ENCODE measurements around the gene CHMP3. TPM values are rescaled to one million over a fixed set of nuclear protein-coding genes. Genes with fewer than 3 reads are reported as not detected.
"Not testable (repeated sequence)": the region's sequence is repeated elsewhere in the genome, so short reads cannot be mapped to it uniquely, and the experiment has no call there.

The CHMP3 gene
- total RNA-seq, 3 donors from 2014 or later, result 45.4 to 50.2 (median 48.3) TPM

DNA sequence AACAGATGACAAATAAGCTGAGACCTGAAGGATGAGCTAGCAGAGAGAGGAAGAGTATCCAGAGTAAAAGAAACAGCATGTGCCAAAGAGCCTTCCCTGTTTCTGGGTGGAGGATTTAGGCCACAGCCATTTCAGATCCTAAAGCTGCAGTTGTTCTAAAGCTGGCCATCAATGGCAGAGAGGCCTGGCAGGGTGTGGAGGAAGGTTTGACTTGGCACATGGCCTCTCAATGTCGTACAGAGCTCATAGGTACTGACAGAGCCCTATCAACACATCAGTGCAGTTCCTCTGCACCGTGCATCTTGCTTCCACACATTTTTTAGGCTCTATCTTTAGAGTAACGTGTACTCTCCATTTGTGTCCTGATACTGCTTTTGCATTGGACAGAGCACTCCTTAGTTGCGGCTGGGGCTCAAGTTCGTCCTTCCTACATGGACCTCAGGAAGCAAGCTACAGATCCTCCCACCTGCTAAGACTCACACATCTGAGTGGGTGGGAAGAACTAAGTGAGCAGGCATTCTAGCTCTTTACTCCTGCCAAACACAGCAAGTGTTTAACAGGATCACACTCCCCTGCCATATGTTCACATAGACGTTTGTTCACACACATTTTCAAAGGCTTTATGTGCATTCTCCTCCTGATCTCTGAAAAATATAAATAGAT is 3.0 kb upstream of the CHMP3 start:
- H3K4me3 Mint-ChIP-seq, result no peak overlapping the region
- DNase-seq (no peak), ATAC-seq (no peak)
- H3K27me3 Mint-ChIP-seq (ENCODE audit: low read depth), result no peaks in the 10 kb centered on the region
- H3K36me3 Mint-ChIP-seq (ENCODE audit: insufficient read depth), result peaks cover 6% of the 10 kb centered on the region
- H3K9me3 Mint-ChIP-seq, result no peaks in the 10 kb centered on the region
- peaks cover 24% of the 10 kb centered on the region for H3K4me1 Mint-ChIP-seq (ENCODE audit: low read depth)

GRCh38 chr2:86563650-86564061 is 413 bp upstream of the CHMP3 start:
- peaks cover 8% of the 10 kb centered on the region for H3K36me3 Mint-ChIP-seq (ENCODE audit: insufficient read depth)
- ATAC-seq, result no peak
- H3K27me3 Mint-ChIP-seq (ENCODE audit: low read depth), result no peaks in the 10 kb centered on the region
- no peaks in the 10 kb centered on the region for H3K9me3 Mint-ChIP-seq
- peaks cover 42% of the 10 kb centered on the region for H3K4me1 Mint-ChIP-seq (ENCODE audit: low read depth)
- H3K4me3 Mint-ChIP-seq, result peak overlapping the region; percentile 97
- DNase-seq, result no peak

DNA sequence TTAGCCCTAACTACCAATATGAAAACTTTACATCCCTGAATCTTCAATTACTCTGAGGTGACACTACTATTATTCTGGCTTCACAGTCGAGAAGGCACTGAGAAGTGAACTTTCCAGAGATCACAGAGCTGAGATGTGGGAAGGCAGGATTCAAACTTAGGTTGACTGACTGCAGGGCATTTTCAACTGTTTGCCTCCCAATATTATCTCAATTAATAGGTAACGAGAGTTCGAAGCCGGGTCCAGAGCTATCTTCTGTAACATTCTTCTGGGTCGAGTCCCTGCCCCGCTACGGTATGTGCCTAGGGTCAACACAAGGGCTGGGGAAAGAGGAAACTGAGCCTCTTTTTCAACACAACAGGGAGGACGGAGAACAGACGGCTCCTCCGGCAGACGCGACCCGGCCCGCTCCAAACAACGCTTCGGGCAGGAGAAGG is 740 bp downstream of the CHMP3 start:
- peaks cover 8% of the 10 kb centered on the region for H3K36me3 Mint-ChIP-seq (ENCODE audit: insufficient read depth)
- H3K27me3 Mint-ChIP-seq (ENCODE audit: low read depth), result no peaks in the 10 kb centered on the region
- no peaks in the 10 kb centered on the region for H3K9me3 Mint-ChIP-seq
- peak overlapping the region; percentile 97 for H3K4me3 Mint-ChIP-seq
- no peak for DNase-seq
- peaks cover 42% of the 10 kb centered on the region for H3K4me1 Mint-ChIP-seq (ENCODE audit: low read depth)
- no peak for ATAC-seq

DNA sequence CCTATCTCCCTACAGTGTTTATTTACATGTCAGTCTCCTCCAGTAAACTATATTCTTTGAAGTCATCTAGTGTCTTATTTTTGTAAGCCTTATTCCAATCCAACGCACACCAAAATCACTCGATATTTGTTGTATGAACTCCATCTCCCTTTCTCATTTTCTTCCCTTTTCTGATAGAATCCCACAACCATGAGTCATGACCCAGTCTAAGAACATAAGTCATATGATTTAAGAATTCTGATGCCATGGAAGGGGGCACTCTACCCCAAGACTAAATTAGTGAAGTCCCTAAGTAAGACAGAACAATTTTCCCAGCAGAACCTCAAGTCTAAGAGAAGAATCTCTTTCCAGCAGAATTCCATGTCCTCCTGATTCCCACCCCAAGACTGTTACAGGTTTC is 5.4 kb downstream of the CHMP3 start:
- peaks cover 8% of the 10 kb centered on the region for H3K36me3 Mint-ChIP-seq (ENCODE audit: insufficient read depth)
- peaks cover 48% of the 10 kb centered on the region for H3K4me1 Mint-ChIP-seq (ENCODE audit: low read depth)
- no peaks in the 10 kb centered on the region for H3K9me3 Mint-ChIP-seq
- no peak for DNase-seq
- no peak overlapping the region for H3K4me3 Mint-ChIP-seq
- ATAC-seq, result no peak
- H3K27me3 Mint-ChIP-seq (ENCODE audit: low read depth), result no peaks in the 10 kb centered on the region

DNA sequence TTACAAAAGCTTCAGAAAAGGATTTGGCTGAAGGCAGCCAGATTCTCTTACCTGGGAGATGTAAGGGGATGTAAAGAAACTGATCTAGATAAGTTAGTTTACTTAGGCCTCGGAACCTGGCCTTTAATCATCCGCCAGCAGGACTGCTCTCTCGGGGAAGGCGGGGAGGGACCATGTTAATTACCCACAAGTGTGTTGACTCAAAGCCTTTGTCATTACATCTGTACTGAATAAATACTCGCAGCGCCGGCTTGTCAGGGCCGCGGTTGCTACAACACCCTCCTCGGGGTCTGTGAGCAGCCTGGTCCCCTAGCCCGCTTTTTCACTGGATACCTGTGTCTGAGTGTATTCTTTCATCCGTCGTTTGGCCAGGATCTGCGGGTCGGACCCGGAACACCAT is 6.7 kb downstream of the CHMP3 start:
- H3K36me3 Mint-ChIP-seq (ENCODE audit: insufficient read depth), result peaks cover 9% of the 10 kb centered on the region
- H3K4me3 Mint-ChIP-seq, result no peak overlapping the region
- ATAC-seq (no peak), DNase-seq (no peak)
- peaks cover 49% of the 10 kb centered on the region for H3K4me1 Mint-ChIP-seq (ENCODE audit: low read depth)
- no peaks in the 10 kb centered on the region for H3K9me3 Mint-ChIP-seq
- H3K27me3 Mint-ChIP-seq (ENCODE audit: low read depth), result no peaks in the 10 kb centered on the region

DNA sequence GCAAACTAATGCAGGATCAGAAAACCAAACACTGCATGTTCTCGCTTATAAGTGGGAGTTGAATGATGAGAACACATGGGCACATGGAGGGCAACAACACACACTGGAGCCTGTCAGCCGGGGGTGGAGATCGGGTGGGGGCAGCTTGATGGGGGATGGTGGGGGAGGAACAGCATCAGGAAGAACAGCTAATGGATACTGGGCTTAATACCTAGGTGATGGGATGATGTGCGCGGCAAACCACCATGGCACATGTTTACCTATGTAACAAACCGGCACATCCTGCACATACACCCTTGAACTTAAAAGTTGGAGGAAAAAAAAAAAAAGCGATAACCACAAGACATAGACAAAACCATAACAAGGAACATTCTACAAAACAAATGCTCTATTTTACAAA is 10.4 kb downstream of the CHMP3 start:
- peaks cover 29% of the 10 kb centered on the region for H3K4me1 Mint-ChIP-seq (ENCODE audit: low read depth)
- H3K9me3 Mint-ChIP-seq, result no peaks in the 10 kb centered on the region
- H3K27me3 Mint-ChIP-seq (ENCODE audit: low read depth), result no peaks in the 10 kb centered on the region
- H3K36me3 Mint-ChIP-seq (ENCODE audit: insufficient read depth), result peaks cover 11% of the 10 kb centered on the region
- peak overlapping the region; percentile 59 for H3K4me3 Mint-ChIP-seq
- DNase-seq (no peak), ATAC-seq (peak in 1 of 2 donors; percentile 28)

- H3K27me3 Mint-ChIP-seq (ENCODE audit: low read depth); H3K4me3 Mint-ChIP-seq; H3K9me3 Mint-ChIP-seq; DNase-seq; ATAC-seq: not testable (repeated sequence)
- Mint-ChIP-seq H3K36me3 (ENCODE audit: insufficient read depth) (peaks cover 27% of the 10 kb centered on the region), H3K4me1 (ENCODE audit: low read depth) (peaks cover 27% of the 10 kb centered on the region)
Observed at GRCh38 chr2:86549963-86550725, 13.1 kb downstream of the CHMP3 start.

DNA sequence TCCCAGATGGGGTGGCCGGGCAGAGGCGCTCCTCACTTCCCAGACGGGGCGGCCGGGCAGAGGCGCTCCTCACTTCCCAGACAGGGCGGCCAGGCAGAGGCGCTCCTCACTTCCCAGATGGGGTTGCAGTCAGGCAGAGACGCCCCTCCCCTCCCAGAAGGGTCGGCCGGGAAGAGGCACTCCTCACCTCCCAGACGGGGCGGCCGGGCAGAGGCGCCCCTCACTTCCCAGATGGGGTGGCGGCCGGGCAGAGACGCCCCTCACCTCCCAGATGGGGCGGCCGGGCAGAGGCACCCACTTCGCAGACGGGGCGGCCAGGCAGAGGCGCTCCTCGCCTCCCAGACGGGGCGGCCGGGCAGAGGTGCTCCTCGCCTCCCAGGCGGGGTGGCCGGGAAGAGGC is 13.8 kb downstream of the CHMP3 start:
- not testable (repeated sequence) for H3K4me3 Mint-ChIP-seq
- Mint-ChIP-seq H3K4me1 (ENCODE audit: low read depth) (peaks cover 25% of the 10 kb centered on the region), H3K36me3 (ENCODE audit: insufficient read depth) (peaks cover 27% of the 10 kb centered on the region)

DNA sequence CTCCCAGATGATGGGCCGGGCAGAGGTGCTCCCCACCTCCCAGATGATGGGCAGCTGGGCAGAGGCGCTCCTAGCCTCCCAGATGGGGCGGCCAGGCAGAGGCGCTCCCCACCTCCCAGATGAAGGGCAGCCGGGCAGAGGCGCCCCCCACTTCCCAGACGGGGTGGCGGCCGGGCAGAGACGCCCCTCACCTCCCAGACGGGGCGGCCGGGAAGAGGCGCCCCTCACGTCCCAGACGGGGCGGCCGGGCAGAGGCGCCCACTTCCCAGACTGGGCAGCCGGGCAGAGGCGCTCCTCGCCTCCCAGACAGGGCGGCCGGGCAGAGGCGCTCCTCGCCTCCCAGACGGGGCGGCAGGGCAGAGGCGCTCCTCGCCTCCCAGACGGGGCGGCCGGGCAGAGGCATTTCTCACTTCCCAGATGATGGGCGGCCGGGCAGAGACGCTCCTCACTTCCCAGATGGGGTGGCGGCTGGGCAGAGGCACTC is 14.3 kb downstream of the CHMP3 start:
- not testable (repeated sequence) for DNase-seq; H3K27me3 Mint-ChIP-seq (ENCODE audit: low read depth); H3K4me3 Mint-ChIP-seq; H3K9me3 Mint-ChIP-seq; ATAC-seq
- peaks cover 27% of the 10 kb centered on the region for H3K36me3 Mint-ChIP-seq (ENCODE audit: insufficient read depth)
- peaks cover 26% of the 10 kb centered on the region for H3K4me1 Mint-ChIP-seq (ENCODE audit: low read depth)

More for the DNA sequence above, 13.8 kb downstream of the CHMP3 start:
- ATAC-seq; H3K27me3 Mint-ChIP-seq (ENCODE audit: low read depth); H3K9me3 Mint-ChIP-seq; DNase-seq: not testable (repeated sequence)

DNA sequence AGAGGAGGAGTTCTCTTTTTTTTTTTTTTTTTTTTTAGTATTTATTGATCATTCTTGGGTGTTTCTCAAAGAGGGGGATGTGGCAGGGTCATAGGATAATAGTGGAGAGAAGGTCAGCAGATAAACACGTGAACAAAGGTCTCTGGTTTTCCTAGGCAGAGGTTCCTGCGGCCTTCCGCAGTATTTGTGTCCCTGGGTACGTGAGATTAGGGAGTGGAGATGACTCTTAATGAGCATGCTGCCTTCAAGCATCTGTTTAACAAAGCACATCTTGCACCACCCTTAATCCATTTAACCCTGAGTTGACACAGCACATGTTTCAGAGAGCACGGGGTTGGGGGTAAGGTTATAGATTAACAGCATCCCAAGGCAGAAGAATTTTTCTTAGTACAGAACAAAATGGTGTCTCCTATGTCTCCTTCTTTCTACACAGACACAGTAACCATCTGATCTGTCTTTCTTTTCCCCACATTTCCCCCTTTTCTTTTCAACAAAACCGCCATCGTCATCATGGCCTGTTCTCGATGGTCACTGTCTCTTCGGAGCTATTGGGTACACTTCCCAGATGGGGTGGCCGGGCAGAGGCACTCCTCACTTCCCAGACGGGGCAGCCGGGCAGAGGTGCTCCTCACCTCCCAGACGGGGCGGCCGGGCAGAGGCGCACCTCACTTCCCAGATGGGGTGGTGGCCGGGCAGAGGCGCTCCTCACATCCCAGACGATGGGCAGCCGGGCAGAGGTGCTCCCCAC is 14.9 kb downstream of the CHMP3 start:
- peaks cover 27% of the 10 kb centered on the region for H3K36me3 Mint-ChIP-seq (ENCODE audit: insufficient read depth)
- H3K4me3 Mint-ChIP-seq; ATAC-seq; DNase-seq; H3K27me3 Mint-ChIP-seq (ENCODE audit: low read depth); H3K9me3 Mint-ChIP-seq: not testable (repeated sequence)
- peaks cover 25% of the 10 kb centered on the region for H3K4me1 Mint-ChIP-seq (ENCODE audit: low read depth)

DNA sequence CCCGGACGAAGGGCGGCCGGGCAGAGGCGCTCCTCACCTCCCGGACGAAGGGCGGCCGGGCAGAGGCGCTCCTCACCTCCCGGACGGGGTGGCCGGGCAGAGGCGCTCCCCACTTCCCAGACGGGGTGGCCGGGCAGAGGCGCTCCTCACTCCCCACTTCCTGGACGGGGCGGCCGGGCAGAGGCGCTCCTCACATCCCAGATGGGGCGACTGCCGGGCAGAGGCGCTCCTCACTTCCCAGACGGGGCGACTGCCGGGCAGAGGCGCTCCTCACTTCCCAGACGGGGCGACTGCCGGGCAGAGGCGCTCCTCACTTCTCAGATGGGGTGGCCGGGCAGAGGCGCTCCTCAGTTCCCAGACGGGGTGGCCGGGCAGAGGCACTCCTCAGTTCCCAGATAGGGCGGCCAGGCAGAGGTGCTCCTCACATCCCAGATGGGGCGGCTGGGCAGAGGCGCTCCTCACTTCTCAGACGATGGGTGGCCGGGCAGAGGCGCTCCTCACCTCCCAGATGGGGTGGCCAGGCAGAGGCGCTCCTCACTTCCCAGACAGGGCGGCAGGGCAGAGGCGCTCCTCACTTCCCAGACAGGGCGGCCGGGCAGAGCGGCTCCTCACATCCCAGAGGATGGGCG is 17.8 kb downstream of the CHMP3 start:
- H3K4me1 Mint-ChIP-seq (ENCODE audit: low read depth), result peaks cover 13% of the 10 kb centered on the region
- DNase-seq; ATAC-seq; H3K4me3 Mint-ChIP-seq; H3K9me3 Mint-ChIP-seq; H3K27me3 Mint-ChIP-seq (ENCODE audit: low read depth): not testable (repeated sequence)
- peaks cover 32% of the 10 kb centered on the region for H3K36me3 Mint-ChIP-seq (ENCODE audit: insufficient read depth)

DNA sequence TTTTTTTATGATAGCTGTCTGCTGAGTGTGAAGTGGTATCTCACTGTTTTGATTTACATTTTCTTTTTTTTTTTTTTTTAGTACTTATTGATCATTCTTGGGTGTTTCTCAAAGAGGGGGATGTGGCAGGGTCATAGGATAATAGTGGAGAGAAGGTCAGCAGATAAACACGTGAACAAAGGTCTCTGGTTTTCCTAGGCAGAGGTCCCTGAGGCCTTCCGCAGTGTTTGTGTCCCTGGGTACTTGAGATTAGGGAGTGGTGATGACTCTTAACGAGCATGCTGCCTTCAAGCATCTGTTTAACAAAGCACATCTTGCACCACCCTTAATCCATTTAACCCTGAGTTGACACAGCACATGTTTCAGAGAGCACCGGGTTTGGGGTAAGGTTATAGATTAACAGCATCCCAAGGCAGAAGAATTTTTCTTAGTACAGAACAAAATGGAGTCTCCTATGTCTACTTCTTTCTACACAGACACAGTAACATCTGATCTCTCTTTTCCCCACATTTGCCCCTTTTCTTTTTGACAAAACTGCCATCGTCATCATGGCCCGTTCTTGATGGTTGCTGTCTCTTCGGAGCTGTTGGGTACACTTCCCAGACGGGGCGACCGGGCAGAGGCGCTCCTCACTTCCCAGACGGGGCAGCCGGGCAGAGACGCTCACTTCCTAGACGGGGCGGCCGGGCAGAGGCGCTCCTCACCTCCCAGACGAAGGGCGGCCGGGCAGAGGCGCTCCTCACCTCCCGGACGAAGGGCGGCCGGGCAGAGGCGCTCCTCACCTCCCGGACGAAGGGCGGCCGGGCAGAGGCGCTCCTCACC is 18.8 kb downstream of the CHMP3 start:
- peaks cover 13% of the 10 kb centered on the region for H3K4me1 Mint-ChIP-seq (ENCODE audit: low read depth)
- DNase-seq; ATAC-seq; H3K4me3 Mint-ChIP-seq; H3K27me3 Mint-ChIP-seq (ENCODE audit: low read depth); H3K9me3 Mint-ChIP-seq: not testable (repeated sequence)
- peaks cover 34% of the 10 kb centered on the region for H3K36me3 Mint-ChIP-seq (ENCODE audit: insufficient read depth)

DNA sequence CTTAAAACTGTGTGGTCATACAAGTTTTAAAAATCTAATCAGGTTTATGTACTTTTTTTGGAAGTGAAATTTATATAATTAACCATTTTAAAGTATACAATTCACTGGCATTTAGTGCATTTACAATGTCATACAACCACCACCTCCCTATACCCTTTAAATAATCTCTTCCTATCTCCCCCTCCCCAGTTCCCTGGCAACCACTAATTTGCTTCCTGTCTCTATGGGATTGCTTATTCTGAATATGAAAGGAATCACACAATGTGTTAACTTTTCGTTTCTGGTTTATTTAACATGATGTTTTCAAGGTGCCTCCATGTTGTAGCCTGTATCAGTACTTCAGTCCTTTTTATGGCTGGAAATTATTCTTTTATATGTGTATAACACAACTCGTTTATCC is 19.4 kb downstream of the CHMP3 start:
- Mint-ChIP-seq H3K9me3 (peaks cover 5% of the 10 kb centered on the region), H3K4me1 (ENCODE audit: low read depth) (peaks cover 13% of the 10 kb centered on the region), H3K27me3 (ENCODE audit: low read depth) (no peaks in the 10 kb centered on the region), H3K4me3 (no peak overlapping the region), H3K36me3 (ENCODE audit: insufficient read depth) (peaks cover 37% of the 10 kb centered on the region)
- ATAC-seq (no peak), DNase-seq (no peak)
